Measurements from ENCODE around the gene PSMD5. TPM values are rescaled to one million over a fixed set of nuclear protein-coding genes. Genes with fewer than 3 reads are reported as not detected.

PSMD5 gene
- total RNA-seq, 1 experiment from 2014 or later: 86.4 TPM

DNA sequence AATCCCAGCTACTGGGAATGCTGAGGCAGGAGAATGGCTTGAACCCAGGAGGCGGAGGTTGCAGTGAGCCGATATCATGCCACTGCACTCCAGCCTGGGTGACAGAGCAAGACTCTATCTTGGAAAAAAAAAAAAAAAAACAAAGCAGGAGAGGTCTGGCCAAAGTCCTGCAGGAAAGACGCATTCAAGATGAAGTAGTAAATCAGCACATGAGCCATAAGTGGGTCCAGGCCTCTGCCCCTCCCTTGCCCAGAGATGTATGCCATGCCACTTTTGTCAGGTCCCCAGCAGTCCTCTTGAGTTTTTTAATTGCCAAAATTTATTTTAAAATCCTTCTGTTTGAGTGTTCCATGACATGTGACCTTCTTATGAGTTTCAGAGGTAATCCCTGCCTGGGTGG lies 42.7 kb upstream of the PSMD5 start:
- CTCF ChIA-PET: interaction anchor here (0.5 to 0.6 kb wide), 2 partner anchors 74 to 266 kb away, joined by 3 to 5 read pairs; no protein-coding TSS in a partner anchor

GRCh38 chr9:120883608-120883996 lies 40.9 kb upstream of the PSMD5 start:
- BruUV-seq (replicated peaks): no TSS peak

More for the DNA sequence above, 42.7 kb upstream of the PSMD5 start:
- Histone ChIP-seq H3K4me2 (no peak overlapping the region), H3K4me3 (no peak overlapping the region), H3K27me3 (ENCODE audit: insufficient read depth, low read depth) (no peaks in the 10 kb centered on the region), H4K20me1 (ENCODE audit: insufficient read depth) (no peaks in the 10 kb centered on the region), H3K79me2 (ENCODE audit: low read depth) (no peaks in the 10 kb centered on the region), H3K9me3 (ENCODE audit: insufficient read depth, low read depth) (no peaks in the 10 kb centered on the region), H3K9me2 (ENCODE audit: insufficient read depth) (no peaks in the 10 kb centered on the region), H3K27ac (no peak overlapping the region), H2AFZ (no peak overlapping the region), H3F3A (ENCODE audit: insufficient read depth, low read depth) (peaks cover 38% of the 10 kb centered on the region), H3K4me1 (replicated peaks; ENCODE audit: insufficient read depth) (peaks cover 33% of the 10 kb centered on the region), H3K36me3 (ENCODE audit: low read depth) (no peaks in the 10 kb centered on the region)
- POLR2A ChIA-PET (ENCODE audit: unreplicated experiment): no interaction called here
- no peak for TF ChIP-seq EZH2 (IDR thresholded peaks at IDR 0.05; ENCODE audit: low read depth)
- TF ChIP-seq CTCF (conservative IDR thresholded peaks at IDR 0.05): no peak
- no peak for DNase-seq
- no TSS peak for BruUV-seq (replicated peaks)
- intact Hi-C loops (cut with micrococcal nuclease; ENCODE audit: unreplicated experiment): no loop called here

DNA sequence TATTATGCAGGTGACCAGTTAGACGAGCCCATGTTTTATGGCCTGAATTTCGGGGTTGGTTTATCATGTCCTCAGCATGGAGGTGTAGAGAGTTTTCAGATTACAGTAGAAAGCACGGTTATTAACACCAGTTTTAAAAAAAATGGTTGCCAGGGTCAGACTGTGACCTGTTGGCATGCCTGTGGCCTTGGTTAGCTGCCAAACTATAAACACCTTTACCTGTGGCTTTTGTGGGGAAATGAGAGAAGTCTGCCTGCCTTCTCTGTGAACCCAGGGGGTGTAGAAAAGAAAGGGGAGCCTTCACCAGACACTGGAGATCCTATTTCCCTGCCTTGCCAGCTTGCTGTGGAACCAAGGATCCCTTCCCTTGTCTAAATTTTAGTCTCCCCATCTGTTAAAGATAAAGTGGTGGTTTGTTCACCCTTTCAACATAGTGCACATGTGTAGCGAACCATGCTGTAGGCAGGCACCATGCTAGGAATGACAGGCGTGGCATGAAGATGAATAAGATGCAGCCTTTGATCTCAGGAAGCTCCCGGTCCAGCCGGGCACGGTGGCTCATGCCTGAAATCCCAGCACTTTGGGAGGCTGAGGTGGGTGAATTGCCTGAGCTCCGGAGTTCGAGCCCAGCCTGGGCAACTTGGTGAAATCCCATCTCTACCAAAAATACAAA lies 40.3 kb upstream of the PSMD5 start:
- no peak overlapping the region for H3K4me3 ChIP-seq
- ChIA-PET CTCF (interaction anchor here (0.6 to 1.0 kb wide), 2 partner anchors 263 to 329 kb away, joined by 4 read pairs; no protein-coding TSS in a partner anchor), POLR2A (ENCODE audit: unreplicated experiment) (interaction anchor here (0.6 to 1.2 kb wide), 3 partner anchors 10 to 37 kb away, joined by 3 to 24 read pairs (median 7); no protein-coding TSS in a partner anchor)
- H2AFZ ChIP-seq: no peak overlapping the region
- H3K27me3 ChIP-seq (ENCODE audit: insufficient read depth, low read depth): no peaks in the 10 kb centered on the region
- H3K36me3 ChIP-seq (ENCODE audit: low read depth): no peaks in the 10 kb centered on the region
- no peaks in the 10 kb centered on the region for H3K9me2 ChIP-seq (ENCODE audit: insufficient read depth)
- peaks cover 42% of the 10 kb centered on the region for H3K4me1 ChIP-seq (replicated peaks; ENCODE audit: insufficient read depth)
- no peaks in the 10 kb centered on the region for H3K9me3 ChIP-seq (ENCODE audit: insufficient read depth, low read depth)
- H4K20me1 ChIP-seq (ENCODE audit: insufficient read depth): no peaks in the 10 kb centered on the region
- TF ChIP-seq EZH2 (IDR thresholded peaks at IDR 0.05; ENCODE audit: low read depth) (no peak), CTCF (conservative IDR thresholded peaks at IDR 0.05) (no peak)
- peak overlapping the region; percentile 48 for H3K4me2 ChIP-seq
- no peaks in the 10 kb centered on the region for H3K79me2 ChIP-seq (ENCODE audit: low read depth)
- DNase-seq: peak; percentile 73 to 77
- no peak overlapping the region for H3K27ac ChIP-seq
- no TSS peak for BruUV-seq (replicated peaks)
- intact Hi-C loops (cut with micrococcal nuclease; ENCODE audit: unreplicated experiment): loop anchor here (1.0 kb wide), 1 partner anchor 40 kb away; no protein-coding TSS in a partner anchor
- peaks cover 38% of the 10 kb centered on the region for H3F3A ChIP-seq (ENCODE audit: insufficient read depth, low read depth)

More at GRCh38 chr9:120883608-120883996, 40.9 kb upstream of the PSMD5 start:
- H2AFZ ChIP-seq: no peak overlapping the region
- H4K20me1 ChIP-seq (ENCODE audit: insufficient read depth): no peaks in the 10 kb centered on the region
- peaks cover 36% of the 10 kb centered on the region for H3K4me1 ChIP-seq (replicated peaks; ENCODE audit: insufficient read depth)
- H3K9me3 ChIP-seq (ENCODE audit: insufficient read depth, low read depth): no peaks in the 10 kb centered on the region
- POLR2A ChIA-PET (ENCODE audit: unreplicated experiment): interaction anchor here (0.6 to 1.2 kb wide), 4 partner anchors 10 to 153 kb away, joined by 3 to 24 read pairs (median 8); no protein-coding TSS in a partner anchor
- H3F3A ChIP-seq (ENCODE audit: insufficient read depth, low read depth): peaks cover 38% of the 10 kb centered on the region
- H3K79me2 ChIP-seq (ENCODE audit: low read depth): no peaks in the 10 kb centered on the region
- H3K9me2 ChIP-seq (ENCODE audit: insufficient read depth): no peaks in the 10 kb centered on the region
- no peaks in the 10 kb centered on the region for H3K27me3 ChIP-seq (ENCODE audit: insufficient read depth, low read depth)
- intact Hi-C loops (cut with micrococcal nuclease; ENCODE audit: unreplicated experiment): loop anchor here (1.0 kb wide), 1 partner anchor 40 kb away; no protein-coding TSS in a partner anchor
- no peak for DNase-seq
- H3K27ac ChIP-seq: no peak overlapping the region
- H3K4me2 ChIP-seq: peak overlapping the region; percentile 48; the same call in 1 of the 2 replicates
- no peak overlapping the region for H3K4me3 ChIP-seq
- CTCF ChIA-PET: interaction anchor here (0.6 to 1.0 kb wide), 5 partner anchors 16 to 556 kb away, joined by 3 to 5 read pairs (median 4); no protein-coding TSS in a partner anchor
- H3K36me3 ChIP-seq (ENCODE audit: low read depth): no peaks in the 10 kb centered on the region
- TF ChIP-seq CTCF (conservative IDR thresholded peaks at IDR 0.05) (no peak), EZH2 (IDR thresholded peaks at IDR 0.05; ENCODE audit: low read depth) (no peak)

All from PC-9 (cell line).